HG03103 (cell line): ENCODE results near the gene TNFRSF1B.

ENCODE experiments used
- ATAC-seq: cut with Tn5 transposase; IDR thresholded peaks from one replicate; pipeline ENCODE4 v1.9.1; 2021; ENCODE audit warnings: low read depth; ENCODE audit not compliant: unreplicated experiment

TNFRSF1B gene

DNA sequence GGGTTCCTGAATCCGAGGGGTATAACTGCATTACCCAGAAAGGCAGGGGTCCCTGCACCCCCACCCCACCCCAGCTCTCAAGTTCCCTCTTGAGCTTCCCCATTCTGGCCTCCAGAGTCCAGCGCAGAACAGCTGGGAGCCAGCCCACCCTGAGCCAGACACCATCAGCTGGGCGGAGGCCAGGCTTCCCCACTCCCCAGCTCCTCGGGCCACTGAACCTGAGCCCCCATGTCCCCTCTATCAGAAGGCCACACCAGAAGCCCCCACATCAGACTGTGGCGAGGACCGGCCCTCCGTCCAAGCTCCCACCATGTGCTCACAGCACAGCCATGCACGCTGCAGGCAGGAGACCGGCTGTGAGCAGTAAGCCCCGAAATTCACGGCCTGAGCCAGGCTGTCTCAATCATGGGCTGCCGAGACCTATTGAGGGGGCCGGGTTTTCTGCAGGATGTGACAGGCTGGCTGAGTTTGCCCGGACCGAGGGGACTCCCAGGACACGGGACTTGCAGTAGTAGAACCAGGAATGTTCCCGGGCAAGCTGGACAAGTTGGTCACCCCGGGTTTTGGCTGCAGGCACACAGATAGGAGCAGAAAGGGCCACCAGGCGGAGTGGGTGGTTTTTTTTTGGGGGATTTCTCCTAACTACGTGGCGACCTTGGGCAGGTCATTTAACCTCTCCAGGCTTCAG lies 25.5 kb upstream of the TNFRSF1B start:
- no peak for ATAC-seq

DNA sequence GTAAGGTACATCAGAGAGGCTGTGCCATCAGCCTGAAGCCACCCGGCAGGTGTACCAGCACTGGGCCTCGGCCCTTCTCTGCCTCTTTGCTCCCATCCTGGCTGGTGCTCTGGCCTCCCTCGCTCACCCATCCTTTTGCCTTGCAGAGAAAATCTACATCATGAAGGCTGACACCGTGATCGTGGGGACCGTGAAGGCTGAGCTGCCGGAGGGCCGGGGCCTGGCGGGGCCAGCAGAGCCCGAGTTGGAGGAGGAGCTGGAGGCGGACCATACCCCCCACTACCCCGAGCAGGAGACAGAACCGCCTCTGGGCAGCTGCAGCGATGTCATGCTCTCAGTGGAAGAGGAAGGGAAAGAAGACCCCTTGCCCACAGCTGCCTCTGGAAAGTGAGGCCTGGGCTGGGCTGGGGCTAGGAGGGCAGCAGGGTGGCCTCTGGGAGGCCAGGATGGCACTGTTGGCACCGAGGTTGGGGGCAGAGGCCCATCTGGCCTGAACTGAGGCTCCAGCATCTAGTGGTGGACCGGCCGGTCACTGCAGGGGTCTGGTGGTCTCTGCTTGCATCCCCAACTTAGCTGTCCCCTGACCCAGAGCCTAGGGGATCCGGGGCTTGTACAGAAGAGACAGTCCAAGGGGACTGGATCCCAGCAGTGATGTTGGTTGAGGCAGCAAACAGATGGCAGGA lies 24.5 kb upstream of the TNFRSF1B start:
- no peak for ATAC-seq

DNA sequence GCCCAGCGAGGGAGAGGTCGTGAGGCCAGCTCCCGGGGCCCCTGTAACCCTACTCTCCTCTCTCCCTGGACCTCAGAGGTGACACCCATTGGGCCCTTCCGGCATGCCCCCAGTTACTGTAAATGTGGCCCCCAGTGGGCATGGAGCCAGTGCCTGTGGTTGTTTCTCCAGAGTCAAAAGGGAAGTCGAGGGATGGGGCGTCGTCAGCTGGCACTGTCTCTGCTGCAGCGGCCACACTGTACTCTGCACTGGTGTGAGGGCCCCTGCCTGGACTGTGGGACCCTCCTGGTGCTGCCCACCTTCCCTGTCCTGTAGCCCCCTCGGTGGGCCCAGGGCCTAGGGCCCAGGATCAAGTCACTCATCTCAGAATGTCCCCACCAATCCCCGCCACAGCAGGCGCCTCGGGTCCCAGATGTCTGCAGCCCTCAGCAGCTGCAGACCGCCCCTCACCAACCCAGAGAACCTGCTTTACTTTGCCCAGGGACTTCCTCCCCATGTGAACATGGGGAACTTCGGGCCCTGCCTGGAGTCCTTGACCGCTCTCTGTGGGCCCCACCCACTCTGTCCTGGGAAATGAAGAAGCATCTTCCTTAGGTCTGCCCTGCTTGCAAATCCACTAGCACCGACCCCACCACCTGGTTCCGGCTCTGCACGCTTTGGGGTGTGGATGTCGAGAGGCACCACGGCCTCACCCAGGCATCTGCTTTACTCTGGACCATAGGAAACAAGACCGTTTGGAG lies 23.7 kb upstream of the TNFRSF1B start:
- ATAC-seq: no peak

DNA sequence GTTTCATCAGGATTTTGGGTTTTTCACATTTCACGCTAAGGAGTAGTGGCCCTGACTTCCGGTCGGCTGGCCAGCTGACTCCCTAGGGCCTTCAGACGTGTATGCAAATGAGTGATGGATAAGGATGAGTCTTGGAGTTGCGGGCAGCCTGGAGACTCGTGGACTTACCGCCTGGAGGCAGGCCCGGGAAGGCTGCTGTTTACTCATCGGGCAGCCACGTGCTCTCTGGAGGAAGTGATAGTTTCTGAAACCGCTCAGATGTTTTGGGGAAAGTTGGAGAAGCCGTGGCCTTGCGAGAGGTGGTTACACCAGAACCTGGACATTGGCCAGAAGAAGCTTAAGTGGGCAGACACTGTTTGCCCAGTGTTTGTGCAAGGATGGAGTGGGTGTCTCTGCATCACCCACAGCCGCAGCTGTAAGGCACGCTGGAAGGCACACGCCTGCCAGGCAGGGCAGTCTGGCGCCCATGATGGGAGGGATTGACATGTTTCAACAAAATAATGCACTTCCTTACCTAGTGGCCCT lies 23.1 kb upstream of the TNFRSF1B start:
- ATAC-seq: no peak

DNA sequence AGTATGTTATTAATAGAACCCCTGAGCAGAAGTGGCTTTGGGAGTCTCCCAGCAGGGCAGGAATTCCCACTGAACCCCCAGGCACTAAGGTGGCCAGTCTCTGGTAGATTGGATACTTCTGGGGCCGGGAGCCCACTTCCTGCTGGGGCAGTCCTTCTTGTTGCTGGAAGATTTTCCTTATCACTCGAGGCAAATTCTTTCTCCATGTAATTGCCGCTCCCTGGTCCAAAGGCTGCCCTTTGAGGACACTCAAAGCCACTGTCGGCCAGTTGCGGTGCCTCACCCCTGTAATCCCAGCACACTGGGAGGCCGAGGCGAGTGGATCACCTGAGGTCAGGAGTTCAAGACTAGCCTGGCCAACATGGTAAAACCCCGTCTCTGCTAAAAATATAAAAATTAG lies 22.6 kb upstream of the TNFRSF1B start:
- no peak for ATAC-seq

DNA sequence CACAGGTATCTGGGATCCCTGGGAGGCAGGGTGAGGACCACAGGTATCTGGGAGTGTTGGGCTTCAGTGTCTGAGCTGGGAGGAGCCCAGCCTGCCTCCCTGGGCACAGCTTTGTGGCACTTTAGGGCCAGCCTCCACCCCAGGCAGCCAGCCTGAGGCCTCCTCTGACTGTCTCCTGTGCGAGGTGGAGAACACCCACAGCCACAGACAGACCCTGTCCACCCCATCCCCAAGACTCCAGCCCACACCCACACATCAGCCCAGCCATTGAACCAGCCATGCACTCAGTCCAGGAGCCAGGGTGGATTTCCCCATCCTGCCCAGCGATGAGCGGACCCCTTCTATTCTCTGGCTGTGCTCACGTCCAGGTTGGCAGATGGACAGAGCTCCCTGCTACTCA lies 21.8 kb upstream of the TNFRSF1B start:
- ATAC-seq: no peak

DNA sequence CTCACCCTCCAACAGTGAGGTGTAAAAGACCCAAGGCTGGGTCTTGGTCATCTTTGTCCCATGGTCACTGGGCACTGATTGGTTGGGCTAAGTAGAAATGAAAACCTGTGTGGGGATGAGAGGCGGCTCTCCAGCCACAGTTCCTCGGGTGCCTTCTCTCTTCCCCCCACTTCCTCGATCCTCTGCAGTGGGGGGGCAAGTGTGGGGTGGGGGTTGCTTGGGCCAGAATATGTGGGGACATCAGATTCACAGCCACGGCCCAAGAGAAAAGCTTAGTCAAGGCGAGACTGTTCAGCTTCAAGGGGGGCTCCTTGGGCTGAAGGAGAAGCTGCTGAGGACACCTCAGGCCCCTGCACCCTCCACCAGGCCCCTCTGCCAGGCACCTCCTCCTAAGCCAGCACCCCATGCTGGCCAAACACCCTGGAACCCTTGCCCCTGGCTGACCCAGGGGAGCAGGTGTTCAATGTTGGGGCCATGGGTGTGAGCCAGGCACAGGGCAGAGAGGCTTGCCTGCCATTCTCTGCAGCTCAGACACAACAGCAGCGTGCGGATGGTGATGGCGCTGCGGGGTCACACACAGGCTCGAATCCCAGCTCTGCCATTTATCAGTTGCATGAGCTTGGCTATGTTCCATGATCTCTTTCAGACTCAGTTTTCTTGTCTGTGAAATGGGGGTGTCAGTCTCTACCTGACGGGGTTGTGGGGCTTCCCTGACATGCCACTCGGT lies 21.0 kb upstream of the TNFRSF1B start:
- no peak for ATAC-seq

DNA sequence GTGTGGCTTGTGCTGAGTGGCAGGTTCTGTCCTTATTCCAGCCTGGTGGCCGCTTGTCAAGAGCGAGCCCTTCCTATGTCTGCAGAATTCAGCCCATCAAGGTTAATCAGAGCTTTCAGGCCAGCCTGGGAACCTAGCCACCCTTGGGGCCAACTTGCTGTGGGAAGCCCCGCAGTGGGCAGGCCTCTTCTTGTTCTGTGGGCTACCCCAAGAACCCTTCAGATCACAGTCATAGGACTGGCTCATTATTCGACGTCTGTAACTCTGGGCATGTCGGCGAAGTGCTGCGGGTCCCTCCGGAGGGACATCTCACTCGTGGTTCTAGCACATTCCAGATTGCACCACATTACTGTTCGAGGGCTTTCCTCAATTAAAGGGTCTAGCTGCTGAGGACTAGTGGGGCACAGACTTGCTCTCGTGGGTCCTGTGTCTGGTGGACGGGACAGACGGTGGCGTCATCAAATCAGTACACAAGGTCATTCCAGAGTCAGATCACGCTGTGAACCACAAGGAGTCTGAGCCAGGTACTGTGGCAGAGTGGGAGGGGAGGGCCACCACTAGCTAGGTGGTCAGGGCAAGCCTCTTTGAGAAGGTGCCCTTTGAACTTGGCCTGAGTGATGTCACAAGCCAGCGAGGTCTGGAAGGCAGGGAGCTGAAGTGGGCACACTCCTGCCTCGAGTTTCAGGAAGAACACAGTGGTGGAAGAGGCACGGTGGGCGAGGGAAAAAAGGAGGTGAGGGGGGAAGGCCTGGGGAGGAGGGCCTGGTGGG lies 20.3 kb upstream of the TNFRSF1B start:
- no peak for ATAC-seq

DNA sequence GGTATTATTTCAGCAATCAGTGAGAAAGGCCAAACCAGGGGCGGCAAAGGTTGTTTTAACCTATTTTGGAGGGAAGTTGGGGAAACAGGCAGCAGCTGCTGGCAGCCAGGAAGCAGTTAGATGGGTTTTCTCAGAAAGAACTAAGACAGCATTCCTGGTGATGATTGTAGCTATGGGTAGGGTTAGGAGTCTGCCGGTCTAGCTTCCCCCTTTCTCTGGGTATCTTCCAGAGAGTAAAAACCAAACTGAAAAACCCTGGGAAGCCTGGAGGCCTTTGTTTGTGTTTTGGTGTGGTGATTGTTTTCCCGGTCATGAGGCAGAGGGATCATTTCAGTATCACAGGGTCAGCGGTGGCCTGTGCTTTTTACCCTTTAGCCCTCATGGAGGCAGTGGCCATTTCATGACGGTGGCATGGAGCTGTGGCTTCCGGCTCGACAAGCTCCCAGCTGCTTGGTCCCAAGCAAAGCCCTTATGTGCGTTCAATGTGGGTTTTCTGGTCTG lies 19.5 kb upstream of the TNFRSF1B start:
- no peak for ATAC-seq

DNA sequence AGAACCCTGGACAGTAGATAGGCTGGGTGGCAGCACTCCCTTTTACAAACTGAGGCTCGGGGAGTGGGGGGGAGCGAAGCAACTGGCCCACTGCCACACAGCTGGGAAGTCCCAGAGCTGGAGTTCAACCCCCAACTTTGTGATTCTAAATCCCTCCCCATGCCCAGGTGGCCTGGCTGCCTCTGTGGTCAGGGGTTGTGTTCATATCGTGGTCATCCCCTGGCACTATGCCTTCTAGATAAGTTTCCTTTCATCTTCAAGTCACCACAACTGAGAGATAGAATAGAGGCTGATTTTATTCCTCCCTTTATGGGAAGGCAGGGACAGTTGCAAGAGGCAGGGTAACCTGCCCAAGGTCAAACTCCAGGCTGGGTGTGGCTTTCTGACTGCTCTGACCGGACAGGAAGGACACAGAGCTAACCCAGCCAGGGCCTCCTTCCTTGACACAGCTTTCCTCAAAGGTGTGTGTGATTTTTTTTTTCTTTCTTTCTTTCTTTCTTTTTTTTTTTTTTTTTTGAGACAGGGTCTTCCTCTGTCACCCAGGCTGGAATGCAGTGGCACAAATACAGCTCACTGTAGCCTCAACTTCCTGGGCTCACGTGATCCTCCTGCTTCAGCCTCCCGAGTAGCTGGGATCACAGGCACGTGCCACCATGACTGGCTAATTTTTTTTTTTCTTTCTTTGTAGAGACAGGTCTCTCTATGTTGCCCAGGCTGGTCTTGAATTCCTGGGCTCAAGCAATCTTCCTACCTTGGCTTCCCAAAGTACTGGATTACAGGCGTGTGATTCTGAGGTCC lies 18.4 kb upstream of the TNFRSF1B start:
- no peak for ATAC-seq

DNA sequence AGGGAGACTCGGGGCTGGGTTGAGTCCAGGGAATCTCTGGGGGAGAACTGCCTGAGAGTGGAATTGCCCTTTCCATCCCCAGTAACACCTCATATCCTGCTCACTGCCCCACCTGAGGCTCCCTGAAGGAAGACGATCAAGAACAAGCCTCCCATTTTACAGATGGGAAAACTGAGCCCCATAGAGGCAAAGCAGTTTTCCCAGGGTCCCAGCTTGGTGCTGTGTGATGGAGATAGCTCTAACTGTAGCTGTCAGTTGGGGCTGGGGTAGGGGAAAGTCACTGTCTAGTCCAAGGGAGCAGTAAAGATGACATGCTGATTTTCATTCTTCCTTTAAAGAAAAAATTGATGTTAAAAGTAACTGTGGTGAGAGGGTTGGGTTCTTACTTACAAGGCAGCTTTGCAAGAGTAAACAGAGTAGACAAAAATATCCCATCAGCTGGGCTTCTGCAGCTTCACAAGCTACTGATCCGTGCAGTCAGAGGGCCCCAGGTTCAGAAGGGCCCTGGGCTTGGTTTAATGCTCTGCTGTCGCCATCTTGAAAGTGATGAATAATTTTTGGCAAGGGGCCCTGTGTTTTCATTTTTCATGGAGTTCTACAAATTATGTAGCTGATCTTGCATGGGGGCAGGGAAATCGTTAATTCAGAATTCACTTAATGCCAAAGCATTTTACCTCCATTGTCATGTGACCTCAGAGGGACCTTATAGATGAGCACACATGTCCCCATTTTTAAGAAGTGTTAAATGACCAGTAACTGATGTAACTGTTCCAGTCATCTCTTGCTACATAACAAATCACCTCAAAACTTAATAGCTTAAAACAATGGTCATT lies 17.6 kb upstream of the TNFRSF1B start:
- ATAC-seq: no peak

DNA sequence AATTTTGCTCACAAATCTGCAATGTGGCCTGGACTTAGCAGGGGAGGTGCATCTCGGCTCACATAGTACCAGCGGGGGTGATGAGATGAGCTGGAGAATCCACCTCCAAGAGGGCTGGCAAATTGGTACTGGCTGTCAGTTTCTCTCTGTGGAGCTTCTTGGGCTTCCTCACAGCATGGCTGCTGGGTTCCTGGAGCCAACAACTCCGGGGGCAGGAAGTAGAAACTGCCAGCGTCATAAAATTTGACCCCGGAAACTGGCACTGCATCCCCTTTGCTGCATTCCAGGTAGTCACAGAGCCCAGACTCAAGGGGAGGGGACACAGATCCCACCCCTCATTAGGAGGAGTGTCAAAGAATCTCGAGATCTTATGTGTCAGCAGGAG lies 17.0 kb upstream of the TNFRSF1B start:
- ATAC-seq: no peak

DNA sequence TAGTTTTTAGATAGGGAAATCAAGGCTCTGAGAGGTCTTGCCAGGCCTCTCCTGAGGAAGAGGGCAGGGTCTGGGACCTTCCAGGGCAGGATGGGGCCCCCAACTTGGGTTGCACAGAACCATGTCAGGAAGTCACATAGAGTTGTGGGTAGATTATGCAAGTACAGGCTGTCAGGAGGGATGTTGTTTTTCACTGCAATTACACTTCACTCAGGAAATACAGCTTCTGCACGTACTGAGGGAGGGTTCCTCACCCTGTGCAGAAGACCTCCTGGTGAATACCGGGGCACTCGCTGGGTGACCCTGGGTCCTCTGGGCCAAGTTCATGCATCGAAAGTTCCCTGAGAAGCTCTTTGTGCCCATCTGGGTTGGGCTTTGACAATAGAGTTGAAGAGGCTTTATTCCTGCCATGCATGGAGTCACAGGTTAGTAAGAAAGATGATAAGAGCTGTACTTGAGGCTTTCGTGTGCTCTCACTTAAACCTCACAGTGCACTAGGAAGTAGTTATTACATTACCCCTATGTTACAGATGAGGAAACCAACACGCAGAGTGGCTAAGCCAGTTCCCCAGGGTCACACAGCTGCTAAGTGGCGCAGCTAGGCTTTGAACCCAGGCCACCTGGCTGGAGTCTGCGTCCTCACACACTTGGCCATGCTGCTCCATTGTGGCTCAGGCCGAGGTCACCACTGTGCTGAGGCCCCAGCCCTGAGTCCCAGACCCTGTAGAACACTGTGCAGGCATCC lies 16.2 kb upstream of the TNFRSF1B start:
- no peak for ATAC-seq

DNA sequence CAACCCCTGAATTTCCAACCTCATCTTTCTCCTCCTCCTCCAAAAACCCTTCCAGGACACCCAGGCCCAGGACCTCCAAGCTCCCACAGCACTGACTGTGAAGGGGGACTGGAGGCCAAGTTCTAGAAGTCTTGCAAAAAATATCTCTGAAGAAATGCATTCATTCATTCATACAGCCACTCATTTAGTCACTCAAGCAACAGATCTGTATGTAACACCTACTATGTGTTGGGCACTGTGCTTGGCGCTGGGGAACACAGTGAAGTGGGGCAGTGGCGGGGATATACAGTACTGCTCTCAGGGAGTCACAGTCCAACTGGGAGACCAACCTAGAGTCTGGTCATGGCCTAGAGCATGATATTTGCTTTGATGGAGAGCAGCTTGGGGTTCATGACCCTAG lies 15.3 kb upstream of the TNFRSF1B start:
- ATAC-seq: no peak

DNA sequence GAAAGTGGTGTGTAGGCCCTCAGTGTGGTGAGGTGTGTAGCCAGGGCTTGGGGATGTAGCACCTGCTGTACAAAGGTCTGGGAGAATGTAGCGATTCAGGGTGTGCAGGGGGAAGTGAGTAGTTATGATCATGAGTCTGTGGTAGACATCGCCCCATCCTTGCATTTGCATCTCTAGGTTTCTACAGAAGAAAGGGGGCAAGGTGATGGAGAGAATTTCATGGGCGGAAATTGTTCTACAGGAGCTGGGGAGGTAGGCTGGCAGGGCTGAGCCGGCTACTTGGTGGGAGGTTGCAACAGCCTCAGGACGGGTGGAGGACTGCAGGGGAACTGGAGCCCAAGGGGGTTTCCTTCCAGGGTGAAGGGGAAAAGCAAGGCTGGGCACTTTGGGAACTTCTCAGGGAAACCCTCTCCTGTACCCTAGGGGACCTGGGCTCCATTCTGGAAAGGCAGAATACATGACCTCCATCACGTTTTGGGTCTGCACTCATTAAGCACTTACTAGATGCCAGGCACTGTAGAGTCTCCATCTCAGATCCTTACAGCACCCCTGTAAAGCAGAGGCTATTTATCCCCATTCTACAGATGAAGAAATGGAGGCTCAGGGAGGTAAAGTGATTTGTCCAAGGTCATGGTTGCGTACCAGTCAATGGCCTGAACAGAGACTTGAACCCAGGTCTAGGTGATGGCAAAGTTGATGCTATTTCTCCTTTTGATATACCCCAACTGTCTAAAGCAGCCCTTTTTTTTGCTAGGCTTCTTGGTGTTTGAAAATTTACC lies 14.5 kb upstream of the TNFRSF1B start:
- ATAC-seq: peak; percentile 46

DNA sequence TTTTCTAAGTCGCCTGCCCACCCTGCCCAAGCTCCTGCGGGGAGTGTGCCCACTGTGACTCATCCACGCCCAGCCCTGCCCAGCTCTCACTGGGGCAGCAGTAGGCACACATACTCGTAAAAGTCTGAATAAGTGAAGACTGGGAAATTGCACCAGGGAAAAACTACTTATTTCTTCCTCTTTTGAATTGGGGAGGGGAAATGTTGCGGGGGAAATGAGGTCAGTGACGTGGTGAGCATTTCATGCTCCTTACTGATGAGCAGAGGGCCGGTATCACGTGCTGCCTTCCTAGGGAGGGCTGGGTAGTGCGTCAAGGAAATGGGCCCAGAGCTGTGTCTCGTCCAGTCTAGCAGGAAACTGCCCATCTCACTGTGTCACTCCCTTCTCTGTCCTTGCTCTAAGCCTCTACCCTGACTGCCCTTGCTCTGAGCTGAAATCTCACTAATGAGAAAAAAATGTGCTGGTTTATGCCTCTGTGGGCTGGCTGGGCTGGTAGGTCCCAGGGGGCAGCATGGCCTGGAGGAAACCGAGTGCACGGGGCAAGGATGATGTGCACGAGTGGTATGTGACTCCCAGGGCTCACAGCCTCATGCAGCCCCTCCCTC lies 13.5 kb upstream of the TNFRSF1B start:
- no peak for ATAC-seq
